ENCODE results near the gene ERO1B.

- TF ChIP-seq CTCF (IDR thresholded peaks at IDR 0.05; ENCODE audit: low read depth, low read length) = no peak
- TF ChIP-seq POLR2A (IDR thresholded peaks at IDR 0.05; ENCODE audit: extremely low read depth, insufficient read length) = no peak
Measured at GRCh38 chr1:236204039-236204438, 77.7 kb downstream of the ERO1B start.
